HG02884 (cell line): ENCODE data around the gene CD70.
"Not testable (repeated sequence)": the region's sequence is repeated elsewhere in the genome, so short reads cannot be mapped to it uniquely, and the experiment has no call there.

ENCODE experiments used
- ATAC-seq: cut with Tn5 transposase; IDR thresholded peaks from one replicate; pipeline ENCODE4 v1.9.1; 2021; ENCODE audit warnings: mild to moderate bottlenecking, moderate library complexity; ENCODE audit not compliant: unreplicated experiment

The CD70 gene, protein sequence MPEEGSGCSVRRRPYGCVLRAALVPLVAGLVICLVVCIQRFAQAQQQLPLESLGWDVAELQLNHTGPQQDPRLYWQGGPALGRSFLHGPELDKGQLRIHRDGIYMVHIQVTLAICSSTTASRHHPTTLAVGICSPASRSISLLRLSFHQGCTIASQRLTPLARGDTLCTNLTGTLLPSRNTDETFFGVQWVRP

GRCh38 chr19:6590827-6591319 lies at the start of gene CD70:
Gene CD70 (minus strand): TSS chr19:6591150. CDS start chr19:6591002, 148 bp downstream.
- ATAC-seq = no peak

GRCh38 chr19:6640333-6640732 lies 49.4 kb upstream of the CD70 start:
- not testable (repeated sequence) for ATAC-seq

- ATAC-seq = no peak
These were observed 48.5 kb upstream of the CD70 start for GRCh38 chr19:6639439-6639838.

DNA sequence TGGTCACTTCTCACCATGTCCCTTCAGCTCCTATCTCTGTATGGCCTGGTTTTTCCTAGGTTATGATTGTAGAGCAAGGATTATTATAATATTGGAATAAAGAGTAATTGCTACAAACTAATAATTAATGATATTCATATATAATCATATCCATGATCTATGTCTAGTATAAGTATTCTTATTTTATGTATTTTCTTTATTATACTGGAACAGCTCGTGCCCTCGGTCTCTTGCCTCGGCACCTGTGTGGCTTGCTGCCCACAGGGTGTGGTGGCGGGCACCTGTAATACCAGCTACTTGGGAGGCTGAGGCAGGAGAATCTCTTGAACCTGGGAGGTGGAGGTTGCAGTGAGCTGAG lies 42.5 kb upstream of the CD70 start:
- ATAC-seq = not testable (repeated sequence)

- not testable (repeated sequence) for ATAC-seq
These were observed 42.0 kb upstream of the CD70 start for GRCh38 chr19:6632747-6633455.

DNA sequence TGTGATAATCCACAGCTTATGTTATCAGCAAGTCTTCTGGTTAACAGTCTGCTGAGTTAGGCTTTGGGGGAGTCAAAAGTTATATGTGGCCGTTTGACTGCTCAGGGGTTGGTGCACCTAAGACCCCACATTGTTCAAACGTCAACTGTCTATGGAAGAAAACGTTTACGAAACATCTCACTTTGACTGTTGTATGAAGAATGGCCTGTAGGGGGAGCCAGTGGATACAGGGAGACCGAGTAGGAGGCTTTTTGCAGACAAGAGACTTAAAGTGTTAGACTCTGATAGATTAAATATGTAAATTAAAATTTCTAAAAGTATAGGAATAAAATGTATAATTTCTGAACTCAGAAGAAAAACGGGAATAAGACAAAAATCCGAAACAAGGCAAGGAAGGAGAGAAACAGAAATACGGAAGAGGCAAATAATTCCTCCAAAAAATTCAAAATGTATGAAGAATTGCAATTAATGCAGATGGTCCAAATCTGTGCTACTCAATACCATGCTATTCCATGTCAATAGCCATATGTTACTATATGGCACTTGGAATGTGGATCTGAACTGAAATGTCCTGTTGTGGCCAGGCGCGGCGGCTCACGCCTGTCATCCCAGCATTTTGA lies 41.2 kb upstream of the CD70 start:
- no peak for ATAC-seq

GRCh38 chr19:6626764-6627163 lies 35.8 kb upstream of the CD70 start:
- ATAC-seq = no peak

GRCh38 chr19:6617374-6617773 lies 26.4 kb upstream of the CD70 start:
- no peak for ATAC-seq

DNA sequence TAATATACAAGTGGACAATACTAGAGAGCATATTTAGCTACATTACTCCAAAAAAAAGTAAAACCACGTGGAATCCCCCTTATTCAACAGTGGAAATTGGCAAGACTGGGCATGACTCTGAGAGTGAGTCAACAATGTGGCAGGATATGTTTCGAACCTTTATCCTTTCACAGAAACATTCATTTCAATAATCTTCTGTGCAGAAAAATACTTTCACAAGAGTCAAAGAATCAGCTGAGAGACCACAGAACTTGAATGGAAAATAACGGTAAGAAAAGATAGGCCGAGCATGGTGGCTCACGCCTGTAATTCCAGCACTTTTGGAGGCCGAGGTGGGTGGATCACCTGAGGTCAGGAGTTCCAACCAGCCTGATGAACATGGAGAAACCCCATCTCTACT lies 25.1 kb upstream of the CD70 start:
- ATAC-seq = no peak

GRCh38 chr19:6613711-6614110 lies 22.8 kb upstream of the CD70 start:
- no peak for ATAC-seq

- no peak for ATAC-seq
These were observed 20.2 kb upstream of the CD70 start for GRCh38 chr19:6610934-6611852.

DNA sequence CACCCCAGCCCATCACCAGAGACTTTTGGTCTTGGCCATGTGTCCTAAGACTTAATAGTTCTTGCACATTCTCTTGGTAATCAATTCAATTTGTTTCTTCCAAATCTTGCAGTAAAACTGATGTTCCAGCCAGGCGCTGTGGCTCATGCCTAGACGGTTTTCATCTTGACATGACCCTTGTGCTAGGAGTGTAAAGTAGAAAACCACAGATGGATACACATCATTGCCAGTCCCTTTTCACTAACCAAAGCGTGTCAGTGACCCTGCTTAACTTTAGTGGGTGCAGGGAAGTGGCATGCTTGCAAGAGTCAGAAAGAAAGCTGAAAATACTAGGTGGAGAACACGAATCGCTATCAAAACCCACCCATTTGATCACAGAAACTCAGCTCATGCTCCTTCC lies 18.0 kb upstream of the CD70 start:
- no peak for ATAC-seq

DNA sequence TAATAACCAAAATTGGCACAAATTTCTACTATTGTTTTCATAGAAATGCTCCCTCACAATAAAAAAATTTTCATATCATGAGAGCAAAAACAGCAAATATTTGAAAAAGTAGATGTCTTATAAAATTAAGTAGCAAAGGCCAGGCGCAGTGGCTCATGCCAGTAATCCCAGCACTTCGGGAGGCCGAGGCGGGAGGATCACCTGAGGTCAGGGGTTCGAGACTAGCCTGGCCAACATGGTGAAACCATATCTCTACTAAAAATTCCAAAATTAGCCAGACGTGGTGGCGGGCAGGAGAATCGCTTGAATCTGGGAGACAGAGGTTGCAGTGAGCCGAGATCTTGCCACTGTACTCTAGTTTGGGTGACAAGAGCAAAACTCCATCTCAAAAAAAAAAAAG lies 17.2 kb upstream of the CD70 start:
- ATAC-seq = not testable (repeated sequence)

GRCh38 chr19:6606276-6607070 lies 15.5 kb upstream of the CD70 start:
- ATAC-seq = not testable (repeated sequence)

- ATAC-seq = no peak
These were observed 14.0 kb upstream of the CD70 start for GRCh38 chr19:6604906-6605305.

DNA sequence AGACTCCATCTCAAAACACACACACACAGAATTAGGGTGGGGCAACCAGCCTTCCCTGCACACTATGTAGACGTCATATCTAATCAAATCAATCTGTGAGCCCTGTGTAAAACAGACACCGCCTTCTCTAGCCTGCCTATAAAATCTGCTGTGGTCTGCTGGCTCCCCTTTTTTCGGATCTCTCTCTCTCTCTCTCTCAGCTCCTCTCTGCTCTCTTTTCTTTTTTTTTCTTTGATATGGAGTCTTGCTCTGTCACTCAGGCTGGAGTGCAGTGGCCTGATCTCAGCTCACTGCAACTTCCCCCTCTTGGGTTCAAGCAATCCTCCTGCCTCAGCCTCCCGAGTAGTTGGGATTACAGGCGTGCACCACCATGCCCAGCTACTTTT lies 11.8 kb upstream of the CD70 start:
- no peak for ATAC-seq

DNA sequence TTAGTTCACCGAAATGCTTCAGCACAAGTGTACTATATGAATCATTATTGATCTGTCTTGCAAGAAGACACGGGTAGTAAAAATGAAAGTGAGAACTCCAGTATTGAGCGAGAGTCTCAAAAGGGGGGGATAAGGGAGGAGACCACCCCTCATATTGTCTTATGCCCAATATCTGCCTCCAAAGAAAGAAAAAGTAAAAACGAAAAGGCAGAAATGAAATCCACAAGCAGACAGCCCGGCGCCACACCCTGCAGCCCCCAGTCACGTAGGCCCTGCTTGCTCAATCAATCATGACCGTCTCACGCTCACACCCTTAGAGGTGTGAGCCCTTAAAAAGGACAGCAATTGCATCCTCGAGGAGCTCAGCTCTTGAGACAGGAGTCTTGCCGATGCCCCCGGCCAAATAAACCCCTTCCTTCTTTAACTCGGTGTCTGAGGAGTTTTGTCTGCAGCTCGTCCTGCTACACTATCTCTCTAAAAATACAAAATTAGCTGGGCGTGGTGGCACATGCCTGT lies 10.6 kb upstream of the CD70 start:
- ATAC-seq = not testable (repeated sequence)

- ATAC-seq = not testable (repeated sequence)
These were observed 10.1 kb upstream of the CD70 start for GRCh38 chr19:6600951-6601536.

- no peak for ATAC-seq
These were observed 9.0 kb upstream of the CD70 start for GRCh38 chr19:6599866-6600454.
